Central memory CD8-positive, alpha-beta T cell (primary cell): ENCODE measurements around the gene SPATA3.

Source experiments
- ATAC-seq: fragments of 150-1000 bp; cut with Tn5 transposase; replicated peaks from 2 replicates; pipeline ENCODE4 v1.10.0; 2022; ENCODE audit warnings: mild to moderate bottlenecking, moderate FRiP score, moderate number of reproducible peaks; ENCODE audit not compliant: poor library complexity, severe bottlenecking; ENCODE audit errors: extremely low read depth
- DNase-seq, 2 donors: peaks; one replicate each; pipeline ENCODE4 v3.0.0; 2021; ENCODE audit warnings: low spot score in 2 of 2
- H3K27ac Mint-ChIP-seq: one replicate; pipeline ENCODE4 v1.8.0; 2022; ENCODE audit warnings: low read depth, mild to moderate bottlenecking, moderate library complexity, mixed read lengths
- H3K27me3 Mint-ChIP-seq: one replicate; pipeline ENCODE4 v1.8.0; 2022; ENCODE audit warnings: mixed read lengths
- H3K36me3 Mint-ChIP-seq: one replicate; pipeline ENCODE4 v1.8.0; 2022; ENCODE audit warnings: mild to moderate bottlenecking, moderate library complexity, mixed read lengths; ENCODE audit not compliant: insufficient read depth
- H3K4me1 Mint-ChIP-seq: one replicate; pipeline ENCODE4 v1.8.0; 2022; ENCODE audit warnings: mixed read lengths
- H3K4me3 Mint-ChIP-seq: one replicate; pipeline ENCODE4 v1.8.0; 2022; ENCODE audit warnings: mild to moderate bottlenecking, moderate library complexity, mixed read lengths
- H3K9me3 Mint-ChIP-seq: one replicate; pipeline ENCODE4 v1.8.0; 2022; ENCODE audit warnings: mixed read lengths

SPATA3 gene

GRCh38 chr2:231052494-231053451 is 56.9 kb downstream of the SPATA3 start:
- DNase-seq (peak; percentile 62 to 69), ATAC-seq (peak; percentile 67)
- H3K4me1 Mint-ChIP-seq = peaks cover 26% of the 10 kb centered on the region
- H3K27ac Mint-ChIP-seq = peak overlapping the region; percentile 57
- H3K27me3 Mint-ChIP-seq = peaks cover 26% of the 10 kb centered on the region
- peaks cover 11% of the 10 kb centered on the region for H3K36me3 Mint-ChIP-seq
- H3K9me3 Mint-ChIP-seq = no peaks in the 10 kb centered on the region
- peak overlapping the region; percentile 88 for H3K4me3 Mint-ChIP-seq

DNA sequence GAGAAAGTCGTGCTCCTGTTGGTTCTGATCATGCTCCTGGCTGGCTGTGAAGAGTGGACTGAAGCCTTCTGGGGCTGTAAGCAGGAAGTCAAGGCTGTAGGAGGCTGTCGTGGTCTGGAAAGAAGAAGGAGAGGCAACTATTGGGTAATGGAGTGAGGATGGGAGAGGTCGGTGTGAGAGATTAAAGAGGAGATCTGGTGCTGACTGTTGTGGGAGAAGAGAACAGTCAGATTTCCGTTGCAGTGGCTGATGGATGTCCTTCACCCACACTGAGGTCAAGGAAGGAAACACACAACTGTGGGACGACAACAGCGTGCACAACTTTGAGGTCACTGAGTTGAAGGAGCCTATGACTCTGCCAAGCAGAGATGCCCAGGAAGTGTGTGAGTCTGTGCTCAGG is 57.9 kb downstream of the SPATA3 start:
- DNase-seq = no peak
- no peaks in the 10 kb centered on the region for H3K9me3 Mint-ChIP-seq
- H3K4me3 Mint-ChIP-seq = no peak overlapping the region
- ATAC-seq = no peak
- no peak overlapping the region for H3K27ac Mint-ChIP-seq
- H3K27me3 Mint-ChIP-seq = peaks cover 24% of the 10 kb centered on the region
- peaks cover 11% of the 10 kb centered on the region for H3K36me3 Mint-ChIP-seq
- peaks cover 36% of the 10 kb centered on the region for H3K4me1 Mint-ChIP-seq

DNA sequence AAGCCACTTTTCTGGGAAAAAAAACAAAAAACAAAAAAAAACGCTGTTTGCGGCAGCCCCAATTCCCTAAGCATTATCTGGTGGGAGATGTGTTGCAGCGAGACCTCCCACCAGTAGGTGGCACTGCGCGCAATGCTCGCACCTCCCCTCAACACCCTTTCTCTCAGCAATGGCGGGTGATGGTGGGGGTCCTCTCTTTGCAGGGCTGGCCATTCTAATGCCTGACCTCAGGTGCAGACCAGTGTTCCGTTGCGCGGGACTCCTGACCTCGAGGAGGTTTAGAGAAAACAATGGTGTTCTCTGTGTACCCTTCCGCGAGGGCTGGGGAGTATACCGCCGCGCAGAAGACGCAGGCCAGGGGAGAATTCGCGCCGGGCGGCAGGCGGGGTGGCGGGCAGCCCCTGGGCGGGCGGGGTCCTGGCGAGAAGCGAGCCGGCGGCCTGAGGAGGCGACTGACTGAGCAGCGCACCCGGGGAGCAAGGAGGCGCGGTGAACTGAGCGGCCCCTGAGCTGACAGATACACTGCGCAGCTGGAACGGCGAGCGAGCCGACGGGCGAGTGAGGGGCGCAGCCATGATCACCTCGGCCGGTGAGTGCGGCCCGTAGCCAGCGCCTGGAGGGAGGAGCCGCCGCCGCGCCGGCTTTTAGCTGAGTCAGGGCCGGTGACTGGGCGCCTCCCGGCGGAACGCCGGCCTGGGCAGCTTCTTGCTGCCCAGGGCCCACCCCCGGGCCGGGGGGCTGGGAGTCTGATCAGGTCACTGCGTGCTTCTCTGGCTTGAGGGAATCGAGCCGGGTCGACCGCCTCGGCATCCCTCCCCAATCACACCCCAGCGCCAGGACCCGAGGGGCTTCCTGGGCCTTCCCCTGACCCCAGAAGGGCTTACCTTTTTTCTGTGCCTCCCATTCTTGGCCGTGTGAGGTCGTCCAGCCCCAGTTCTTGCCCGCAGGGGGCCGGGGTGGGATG is 60.8 kb downstream of the SPATA3 start, which contains the start of gene PSMD1:
Gene PSMD1, plus strand, starts transcription at position 415 of the 964 bp plus-strand sequence. Its CDS starts 159 bp downstream, at position 574.
- peaks cover 17% of the 10 kb centered on the region for H3K36me3 Mint-ChIP-seq
- H3K27me3 Mint-ChIP-seq = peaks cover 16% of the 10 kb centered on the region
- peak; percentile 86 for ATAC-seq
- peak; percentile 92 for DNase-seq
- H3K4me3 Mint-ChIP-seq = peak within 1 kb of the TSS; percentile 92
- peak within 1 kb of the TSS; percentile 96 for H3K27ac Mint-ChIP-seq
- peaks cover 52% of the 10 kb centered on the region for H3K4me1 Mint-ChIP-seq
- no peaks in the 10 kb centered on the region for H3K9me3 Mint-ChIP-seq

- no peak for DNase-seq
Measured at GRCh38 chr2:231057590-231057989, 61.7 kb downstream of the SPATA3 start.

More at GRCh38 chr2:231057590-231057989, 61.7 kb downstream of the SPATA3 start:
- Mint-ChIP-seq H3K9me3 (no peaks in the 10 kb centered on the region), H3K4me1 (peaks cover 47% of the 10 kb centered on the region), H3K27ac (peak overlapping the region; percentile 96), H3K27me3 (peaks cover 16% of the 10 kb centered on the region), H3K4me3 (peak overlapping the region; percentile 92), H3K36me3 (peaks cover 22% of the 10 kb centered on the region)
- ATAC-seq = no peak
